Measurements from ENCODE around the gene MMP28.

MMP28 gene

GRCh38 chr17:35791681-35792350 lies 3.6 kb downstream of the MMP28 start:
- TF ChIP-seq CTCF (IDR thresholded peaks at IDR 0.05; ENCODE audit: low read depth, low read length, missing control alignments) = no peak
- no peak overlapping the region for H3K4me3 ChIP-seq (replicated peaks; ENCODE audit: low read depth, low read length)
- DNase-seq (ENCODE audit: extremely low read depth, low read depth) = no peak

GRCh38 chr17:35790841-35791240 lies 4.6 kb downstream of the MMP28 start:
- no peak for DNase-seq (ENCODE audit: extremely low read depth, low read depth)
- no peak overlapping the region for H3K4me3 ChIP-seq (replicated peaks; ENCODE audit: low read depth, low read length)
- TF ChIP-seq CTCF (IDR thresholded peaks at IDR 0.05; ENCODE audit: low read depth, low read length, missing control alignments) = no peak

GRCh38 chr17:35788477-35789368 lies 6.7 kb downstream of the MMP28 start:
- no peak for TF ChIP-seq CTCF (IDR thresholded peaks at IDR 0.05; ENCODE audit: low read depth, low read length, missing control alignments)
- DNase-seq (ENCODE audit: extremely low read depth, low read depth) = peak; percentile 61
- H3K4me3 ChIP-seq (replicated peaks; ENCODE audit: low read depth, low read length) = no peak overlapping the region

GRCh38 chr17:35786941-35787432 lies 8.5 kb downstream of the MMP28 start:
- no peak for TF ChIP-seq CTCF (IDR thresholded peaks at IDR 0.05; ENCODE audit: low read depth, low read length, missing control alignments)
- H3K4me3 ChIP-seq (replicated peaks; ENCODE audit: low read depth, low read length) = no peak overlapping the region
- no peak for DNase-seq (ENCODE audit: extremely low read depth, low read depth)

GRCh38 chr17:35784895-35785294 lies 10.5 kb downstream of the MMP28 start:
- no peak for DNase-seq (ENCODE audit: extremely low read depth, low read depth)
- no peak for TF ChIP-seq CTCF (IDR thresholded peaks at IDR 0.05; ENCODE audit: low read depth, low read length, missing control alignments)
- no peak overlapping the region for H3K4me3 ChIP-seq (replicated peaks; ENCODE audit: low read depth, low read length)

- H3K4me3 ChIP-seq (replicated peaks; ENCODE audit: low read depth, low read length) = no peak overlapping the region
- no peak for TF ChIP-seq CTCF (IDR thresholded peaks at IDR 0.05; ENCODE audit: low read depth, low read length, missing control alignments)
- no peak for DNase-seq (ENCODE audit: extremely low read depth, low read depth)
Observed at GRCh38 chr17:35780950-35781349, 14.5 kb downstream of the MMP28 start.
